ENCODE results near the gene RANBP9. TPM values are rescaled to one million over a fixed set of nuclear protein-coding genes. Genes with fewer than 3 reads are reported as not detected.

The RANBP9 gene
- total and polyA plus RNA-seq, 2 donors (not counting 3 experiments of a cell fraction or from before 2014, with no cell fraction given) = 15.1 to 40.2 TPM

DNA sequence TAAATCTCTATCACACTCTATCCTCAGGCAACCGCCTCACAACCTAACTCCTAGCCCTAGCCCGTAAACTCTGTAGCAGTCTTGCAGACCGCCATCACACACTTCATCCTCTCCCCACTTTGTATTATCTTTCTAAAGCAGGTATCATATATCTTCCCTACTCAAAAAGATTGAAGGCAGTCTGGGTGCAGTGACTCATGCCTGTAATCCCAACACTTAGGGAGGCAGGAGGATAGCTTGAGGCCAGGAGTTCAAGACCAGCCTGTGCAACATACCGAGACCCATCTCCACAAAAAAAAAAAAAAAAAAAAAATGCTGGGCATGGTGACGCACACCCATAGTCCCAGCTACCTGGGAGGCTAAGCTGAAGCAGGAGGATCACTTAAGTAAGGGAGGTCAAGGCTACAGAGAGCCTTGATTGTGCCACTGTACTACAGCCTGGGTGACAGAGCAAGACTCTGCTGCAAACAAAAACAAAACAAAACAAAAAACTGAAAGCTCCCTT lies 22.9 kb downstream of the RANBP9 start:
- FAIRE-seq = no peak
- ChIA-PET POLR2A (no interaction called here), CTCF (interaction anchor here (0.6 to 2.6 kb wide), 3 partner anchors 10 to 64 kb away, joined by 3 to 6 read pairs (median 4); no protein-coding TSS in a partner anchor)

More for the DNA sequence above, 22.9 kb downstream of the RANBP9 start:
- no peak for DNase-seq (ENCODE audit: low read depth, low spot score)
- TF ChIP-seq, protein P1, sequence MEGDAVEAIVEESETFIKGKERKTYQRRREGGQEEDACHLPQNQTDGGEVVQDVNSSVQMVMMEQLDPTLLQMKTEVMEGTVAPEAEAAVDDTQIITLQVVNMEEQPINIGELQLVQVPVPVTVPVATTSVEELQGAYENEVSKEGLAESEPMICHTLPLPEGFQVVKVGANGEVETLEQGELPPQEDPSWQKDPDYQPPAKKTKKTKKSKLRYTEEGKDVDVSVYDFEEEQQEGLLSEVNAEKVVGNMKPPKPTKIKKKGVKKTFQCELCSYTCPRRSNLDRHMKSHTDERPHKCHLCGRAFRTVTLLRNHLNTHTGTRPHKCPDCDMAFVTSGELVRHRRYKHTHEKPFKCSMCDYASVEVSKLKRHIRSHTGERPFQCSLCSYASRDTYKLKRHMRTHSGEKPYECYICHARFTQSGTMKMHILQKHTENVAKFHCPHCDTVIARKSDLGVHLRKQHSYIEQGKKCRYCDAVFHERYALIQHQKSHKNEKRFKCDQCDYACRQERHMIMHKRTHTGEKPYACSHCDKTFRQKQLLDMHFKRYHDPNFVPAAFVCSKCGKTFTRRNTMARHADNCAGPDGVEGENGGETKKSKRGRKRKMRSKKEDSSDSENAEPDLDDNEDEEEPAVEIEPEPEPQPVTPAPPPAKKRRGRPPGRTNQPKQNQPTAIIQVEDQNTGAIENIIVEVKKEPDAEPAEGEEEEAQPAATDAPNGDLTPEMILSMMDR (IDR thresholded peaks at IDR 0.05; ENCODE audit: extremely low read depth in 1 of 2, insufficient read depth in 1 of 2, low read depth in 1 of 2, low read length in 2 of 2) = no peak
- TF ChIP-seq GATA2 (IDR thresholded peaks at IDR 0.05; ENCODE audit: insufficient read depth, insufficient read length, low read depth, low read length) (no peak), EZH2 (IDR thresholded peaks at IDR 0.05; ENCODE audit: borderline replicate concordance, low read depth, low read length, severe bottlenecking) (no peak), MYC (IDR thresholded peaks at IDR 0.05; ENCODE audit: low read depth, low read length) (no peak), FOS (IDR thresholded peaks at IDR 0.05; ENCODE audit: borderline replicate concordance, insufficient read depth, low read length) (no peak), POLR2AphosphoS5 (IDR thresholded peaks at IDR 0.05; ENCODE audit: insufficient read depth, low read depth, low read length) (no peak), JUN (IDR thresholded peaks at IDR 0.05; ENCODE audit: borderline replicate concordance, insufficient read depth, insufficient read length, low read depth) (no peak), POLR2A (IDR thresholded peaks at IDR 0.05; ENCODE audit: low read depth, low read length) (no peak)
- TF ChIP-seq, protein P2, sequence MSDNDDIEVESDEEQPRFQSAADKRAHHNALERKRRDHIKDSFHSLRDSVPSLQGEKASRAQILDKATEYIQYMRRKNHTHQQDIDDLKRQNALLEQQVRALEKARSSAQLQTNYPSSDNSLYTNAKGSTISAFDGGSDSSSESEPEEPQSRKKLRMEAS (IDR thresholded peaks at IDR 0.05; ENCODE audit: insufficient read depth, insufficient read length) = no peak
- Histone ChIP-seq H3K79me2 (ENCODE audit: control insufficient read depth, insufficient read depth, low read length) (peaks cover 62% of the 10 kb centered on the region), H3K36me3 (ENCODE audit: control insufficient read depth in 2 of 2, extremely low read depth in 1 of 2, insufficient read depth in 2 of 2, low read length in 2 of 2) (no peaks in the 10 kb centered on the region), H4K20me1 (replicated peaks; ENCODE audit: control insufficient read depth, extremely low read depth, insufficient read depth, low read length) (peaks cover 9% of the 10 kb centered on the region), H3K27ac (ENCODE audit: insufficient read depth, low read depth, low read length) (no peak overlapping the region), H2AFZ (ENCODE audit: low read depth, low read length) (no peak overlapping the region), H3K4me2 (ENCODE audit: insufficient read depth, low read length) (no peak overlapping the region), H3K4me3 (replicated peaks in 1 of 3; ENCODE audit: insufficient read depth in 1 of 3, low read depth in 1 of 3, low read length in 3 of 3) (no peak overlapping the region), H3K27me3 (ENCODE audit: control insufficient read depth in 2 of 2, insufficient read depth in 2 of 2, low read length in 2 of 2) (no peaks in the 10 kb centered on the region), H3K9me3 (replicated peaks; ENCODE audit: control insufficient read depth, insufficient read depth, low read length) (no peaks in the 10 kb centered on the region), H3K4me1 (ENCODE audit: control insufficient read depth, extremely low read depth, insufficient read depth, low read length) (no peaks in the 10 kb centered on the region), H3K9me1 (replicated peaks; ENCODE audit: control insufficient read depth, extremely low read depth, insufficient read depth, low read length) (no peaks in the 10 kb centered on the region), H3K9ac (replicated peaks; ENCODE audit: extremely low read depth, insufficient read depth, low read length) (no peak overlapping the region)
- BruUV-seq (replicated peaks) = no TSS peak
- dilution Hi-C loops (cut with MboI; ENCODE audit: extremely low pct_ligation_motif_present, low sequenced_read_pairs) (no loop called here), intact Hi-C loops (cut with micrococcal nuclease) (no loop called here)

Measured in endothelial cell of umbilical vein (primary cell).